ENCODE measurements around the gene PEX11G.
"Not testable (repeated sequence)": the region's sequence is repeated elsewhere in the genome, so short reads cannot be mapped to it uniquely, and the experiment has no call there.

PEX11G gene

GRCh38 chr19:7467009-7467989 lies 21.5 kb downstream of the PEX11G start:
- no peak for DNase-seq (ENCODE audit: low spot score)

- no peak for DNase-seq (ENCODE audit: low spot score)
These were observed 25.3 kb downstream of the PEX11G start for GRCh38 chr19:7463575-7463974.

GRCh38 chr19:7461841-7462629 lies 26.8 kb downstream of the PEX11G start:
- no peak for DNase-seq (ENCODE audit: low spot score)

- DNase-seq (ENCODE audit: low spot score) = no peak
These were observed 28.3 kb downstream of the PEX11G start for GRCh38 chr19:7460562-7460966.

- DNase-seq (ENCODE audit: low spot score) = no peak
These were observed 29.1 kb downstream of the PEX11G start for GRCh38 chr19:7459773-7460172.

- no peak for DNase-seq (ENCODE audit: low spot score)
These were observed 30.2 kb downstream of the PEX11G start for GRCh38 chr19:7458675-7459074.

GRCh38 chr19:7456964-7457541 lies 31.8 kb downstream of the PEX11G start:
- no peak for DNase-seq (ENCODE audit: low spot score)

GRCh38 chr19:7455600-7456296 lies 33.1 kb downstream of the PEX11G start:
- no peak for DNase-seq (ENCODE audit: low spot score)

GRCh38 chr19:7454998-7455397 lies 33.8 kb downstream of the PEX11G start:
- DNase-seq (ENCODE audit: low spot score) = no peak

GRCh38 chr19:7450243-7451223 lies 38.3 kb downstream of the PEX11G start:
- no peak for DNase-seq (ENCODE audit: low spot score)

GRCh38 chr19:7449391-7450070 lies 39.3 kb downstream of the PEX11G start:
- not testable (repeated sequence) for DNase-seq (ENCODE audit: low spot score)

- no peak for DNase-seq (ENCODE audit: low spot score)
These were observed 41.2 kb downstream of the PEX11G start for GRCh38 chr19:7447648-7448047.

- no peak for DNase-seq (ENCODE audit: low spot score)
These were observed 43.7 kb downstream of the PEX11G start for GRCh38 chr19:7445104-7445503.

- no peak for DNase-seq (ENCODE audit: low spot score)
These were observed 44.8 kb downstream of the PEX11G start for GRCh38 chr19:7444042-7444441.

GRCh38 chr19:7442423-7442822 lies 46.4 kb downstream of the PEX11G start:
- no peak for DNase-seq (ENCODE audit: low spot score)

- no peak for DNase-seq (ENCODE audit: low spot score)
These were observed 47.2 kb downstream of the PEX11G start for GRCh38 chr19:7441468-7442146.

- DNase-seq (ENCODE audit: low spot score) = no peak
These were observed 48.5 kb downstream of the PEX11G start for GRCh38 chr19:7440188-7440975.

GRCh38 chr19:7435586-7435985 lies 53.2 kb downstream of the PEX11G start:
- DNase-seq (ENCODE audit: low spot score) = no peak

GRCh38 chr19:7434391-7434790 lies 54.4 kb downstream of the PEX11G start:
- no peak for DNase-seq (ENCODE audit: low spot score)

Measured in CD4-positive, alpha-beta T cell treated with Interleukin-15 for 4 hours (primary cell).